GM21737 (cell line): ENCODE results near the gene TMOD2.

ENCODE experiments used
- ATAC-seq: cut with Tn5 transposase; IDR thresholded peaks from one replicate; pipeline ENCODE4 v1.9.1; 2021; ENCODE audit warnings: mild to moderate bottlenecking, moderate library complexity; ENCODE audit not compliant: unreplicated experiment

TMOD2 gene

GRCh38 chr15:51849860-51850259 is 98.5 kb downstream of the TMOD2 start:
- ATAC-seq: no peak

- no peak for ATAC-seq
These were observed 102.6 kb downstream of the TMOD2 start for GRCh38 chr15:51853998-51854397.

- no peak for ATAC-seq
These were observed 104.2 kb downstream of the TMOD2 start for GRCh38 chr15:51855612-51856011.

GRCh38 chr15:51856714-51857380 is 105.5 kb downstream of the TMOD2 start:
- ATAC-seq: no peak

- ATAC-seq: no peak
These were observed 110.4 kb downstream of the TMOD2 start for GRCh38 chr15:51861557-51862359.

- no peak for ATAC-seq
These were observed 111.7 kb downstream of the TMOD2 start for GRCh38 chr15:51863131-51863530.

GRCh38 chr15:51864408-51865056 is 113.1 kb downstream of the TMOD2 start:
- no peak for ATAC-seq

- ATAC-seq: no peak
These were observed 113.9 kb downstream of the TMOD2 start for GRCh38 chr15:51865317-51865716.
